Neural cell (in vitro differentiated cells): ENCODE data around the gene KPTN.

Source experiments
- CTCF ChIP-seq: fragments of 450-650 bp; IDR thresholded peaks from 2 replicates; pipeline ENCODE4 v1.5.1; 2014; ENCODE audit warnings: antibody characterized with exemption, mild to moderate bottlenecking, moderate library complexity; ENCODE audit not compliant: poor library complexity, severe bottlenecking
- EZH2 ChIP-seq: fragments of 200-600, 300-800 bp; shearing (Covaris generic), sonication (generic); IDR thresholded peaks from 2 replicates; pipeline ENCODE4 v1.6.1; 2014; ENCODE audit warnings: antibody characterized with exemption, low read length, borderline replicate concordance, mild to moderate bottlenecking; ENCODE audit not compliant: insufficient read depth, poor library complexity, severe bottlenecking
- MXI1 ChIP-seq: fragments of 450-650 bp; conservative IDR thresholded peaks from 2 replicates; pipeline ENCODE4 v1.6.1; 2014; ENCODE audit warnings: antibody characterized with exemption, mild to moderate bottlenecking; ENCODE audit not compliant: poor library complexity, severe bottlenecking
- RAD21 ChIP-seq: fragments of 450-650 bp; conservative IDR thresholded peaks from 2 replicates; pipeline ENCODE4 v1.6.1; 2014; ENCODE audit warnings: antibody characterized with exemption, mild to moderate bottlenecking, moderate library complexity

- TF ChIP-seq MXI1 (no peak), RAD21 (no peak), CTCF (no peak), EZH2 (no peak)
Measured at GRCh38 chr19:47432091-47432490, 51.9 kb downstream of the KPTN start.
